ENCODE data around the gene ZNF365.
"Not testable (repeated sequence)": the region's sequence is repeated elsewhere in the genome, so short reads cannot be mapped to it uniquely, and the experiment has no call there.

ZNF365 gene

GRCh38 chr10:62377966-62378365, 3.8 kb downstream of the ZNF365 start:
- TF ChIP-seq, protein P1, sequence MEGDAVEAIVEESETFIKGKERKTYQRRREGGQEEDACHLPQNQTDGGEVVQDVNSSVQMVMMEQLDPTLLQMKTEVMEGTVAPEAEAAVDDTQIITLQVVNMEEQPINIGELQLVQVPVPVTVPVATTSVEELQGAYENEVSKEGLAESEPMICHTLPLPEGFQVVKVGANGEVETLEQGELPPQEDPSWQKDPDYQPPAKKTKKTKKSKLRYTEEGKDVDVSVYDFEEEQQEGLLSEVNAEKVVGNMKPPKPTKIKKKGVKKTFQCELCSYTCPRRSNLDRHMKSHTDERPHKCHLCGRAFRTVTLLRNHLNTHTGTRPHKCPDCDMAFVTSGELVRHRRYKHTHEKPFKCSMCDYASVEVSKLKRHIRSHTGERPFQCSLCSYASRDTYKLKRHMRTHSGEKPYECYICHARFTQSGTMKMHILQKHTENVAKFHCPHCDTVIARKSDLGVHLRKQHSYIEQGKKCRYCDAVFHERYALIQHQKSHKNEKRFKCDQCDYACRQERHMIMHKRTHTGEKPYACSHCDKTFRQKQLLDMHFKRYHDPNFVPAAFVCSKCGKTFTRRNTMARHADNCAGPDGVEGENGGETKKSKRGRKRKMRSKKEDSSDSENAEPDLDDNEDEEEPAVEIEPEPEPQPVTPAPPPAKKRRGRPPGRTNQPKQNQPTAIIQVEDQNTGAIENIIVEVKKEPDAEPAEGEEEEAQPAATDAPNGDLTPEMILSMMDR (IDR thresholded peaks at IDR 0.05; ENCODE audit: insufficient read depth, missing control alignments) = no peak
- FAIRE-seq = no peak
- DNase-seq (ENCODE audit: insufficient read length, low spot score) = no peak

DNA sequence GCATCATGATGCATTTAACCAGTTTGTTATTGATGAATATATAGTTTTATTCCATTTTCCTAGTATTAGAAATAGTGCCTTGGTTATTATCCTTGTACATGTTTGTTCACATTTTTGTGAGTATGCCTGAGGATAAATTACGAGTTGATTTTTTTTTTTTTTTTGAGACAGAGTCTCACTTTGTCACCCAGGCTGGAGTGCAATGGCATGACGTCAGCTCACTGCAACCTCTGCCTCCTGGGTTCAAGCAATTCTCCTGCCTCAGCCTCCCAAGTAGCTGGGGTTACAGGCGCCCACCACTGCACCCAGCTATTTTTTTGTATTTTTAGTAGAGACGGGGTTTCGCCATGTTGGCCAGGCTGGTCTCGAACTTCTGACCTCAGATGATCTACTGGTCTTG, 4.7 kb downstream of the ZNF365 start:
- not testable (repeated sequence) for DNase-seq (ENCODE audit: insufficient read length, low spot score); FAIRE-seq

- TF ChIP-seq, protein P1 (IDR thresholded peaks at IDR 0.05; ENCODE audit: insufficient read depth, missing control alignments) = no peak
- DNase-seq (ENCODE audit: insufficient read length, low spot score) (no peak), FAIRE-seq (no peak)
These were observed 5.2 kb downstream of the ZNF365 start for GRCh38 chr10:62379394-62379793.

- FAIRE-seq = no peak
- DNase-seq (ENCODE audit: insufficient read length, low spot score) = no peak
- TF ChIP-seq, protein P1 (IDR thresholded peaks at IDR 0.05; ENCODE audit: insufficient read depth, missing control alignments) = no peak
These were observed 5.8 kb downstream of the ZNF365 start for GRCh38 chr10:62380016-62380415.

DNA sequence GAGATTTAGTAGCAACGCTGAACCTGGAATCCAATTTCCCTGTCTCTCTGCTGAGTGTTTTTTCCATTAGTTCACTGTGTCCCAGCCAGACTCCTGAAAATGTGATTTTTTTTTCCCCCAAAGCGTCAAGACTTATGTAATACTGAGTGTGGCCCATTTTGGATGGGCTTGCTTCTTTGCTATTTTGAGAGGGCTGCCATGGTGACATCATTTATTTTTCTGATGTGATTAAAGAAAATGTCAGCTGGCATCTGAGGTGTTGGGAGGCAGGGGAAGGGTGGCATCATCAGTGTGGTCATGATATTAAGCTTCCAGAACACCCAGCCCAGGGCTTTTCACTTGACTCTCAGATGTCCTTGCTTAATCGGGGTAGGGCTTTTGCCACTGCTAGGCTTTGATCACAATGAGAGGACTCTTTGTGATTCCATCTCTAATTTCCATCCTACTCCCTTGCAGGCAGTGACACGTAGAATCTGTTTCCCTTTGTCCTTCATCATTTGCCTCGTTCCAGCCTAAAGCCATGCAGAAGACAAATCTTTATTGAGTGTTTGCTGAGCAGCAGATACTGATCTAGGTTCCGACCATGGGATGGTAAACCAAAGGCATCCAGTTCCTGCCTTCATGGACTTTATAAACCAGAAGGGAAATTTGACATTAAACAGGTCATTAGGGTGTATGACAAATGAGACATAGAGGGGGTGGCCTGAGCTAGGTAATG, 7.4 kb downstream of the ZNF365 start:
- TF ChIP-seq, protein P1 (IDR thresholded peaks at IDR 0.05; ENCODE audit: insufficient read depth, missing control alignments) = no peak
- FAIRE-seq (no peak), DNase-seq (ENCODE audit: insufficient read length, low spot score) (no peak)

GRCh38 chr10:62382831-62383230, 8.7 kb downstream of the ZNF365 start:
- FAIRE-seq (no peak), DNase-seq (ENCODE audit: insufficient read length, low spot score) (no peak)
- TF ChIP-seq, protein P1 (IDR thresholded peaks at IDR 0.05; ENCODE audit: insufficient read depth, missing control alignments) = no peak

- TF ChIP-seq, protein P1 (IDR thresholded peaks at IDR 0.05; ENCODE audit: insufficient read depth, missing control alignments) = no peak
- no peak for DNase-seq (ENCODE audit: insufficient read length, low spot score)
- FAIRE-seq = no peak
These were observed 9.9 kb downstream of the ZNF365 start for GRCh38 chr10:62384057-62384446.
